Measurements from ENCODE around the gene EML1. TPM values are rescaled to one million over a fixed set of nuclear protein-coding genes. Genes with fewer than 3 reads are reported as not detected.

EML1 gene
- total RNA-seq, 3 donors from 2014 or later = 5.4 to 82.5 (median 8.1) TPM

DNA sequence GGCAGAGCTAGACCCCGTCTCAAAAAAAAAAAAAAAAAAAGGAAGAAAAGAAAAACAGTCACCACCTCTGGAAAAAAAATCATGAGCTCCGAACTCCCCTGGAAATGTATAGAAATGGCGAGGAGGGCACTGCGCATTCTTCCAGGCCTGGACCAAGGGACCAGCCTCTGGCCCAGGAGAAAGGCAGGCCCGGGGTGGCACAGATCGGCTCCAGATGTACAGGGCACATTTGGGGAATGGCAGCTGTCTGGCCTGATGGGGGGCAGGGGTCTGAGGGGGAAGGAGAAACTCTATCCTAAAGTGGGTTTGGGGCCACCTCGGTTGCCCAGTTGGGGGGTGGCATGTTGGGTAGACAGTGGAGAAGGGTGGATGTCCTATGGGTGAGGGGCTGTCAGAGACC, 46.0 kb upstream of the EML1 start:
- no peak for TF ChIP-seq CTCF (IDR thresholded peaks at IDR 0.05)
- H3K9me3 ChIP-seq = no peaks in the 10 kb centered on the region
- no peaks in the 10 kb centered on the region for H3K36me3 ChIP-seq (ENCODE audit: low read depth)
- ATAC-seq = no peak
- intact Hi-C loops (cut with DNase I, micrococcal nuclease) = no loop called here
- no peak for DNase-seq
- H3K4me3 ChIP-seq = no peak overlapping the region
- H3K4me1 ChIP-seq (ENCODE audit: low read depth) = peaks cover 4% of the 10 kb centered on the region

DNA sequence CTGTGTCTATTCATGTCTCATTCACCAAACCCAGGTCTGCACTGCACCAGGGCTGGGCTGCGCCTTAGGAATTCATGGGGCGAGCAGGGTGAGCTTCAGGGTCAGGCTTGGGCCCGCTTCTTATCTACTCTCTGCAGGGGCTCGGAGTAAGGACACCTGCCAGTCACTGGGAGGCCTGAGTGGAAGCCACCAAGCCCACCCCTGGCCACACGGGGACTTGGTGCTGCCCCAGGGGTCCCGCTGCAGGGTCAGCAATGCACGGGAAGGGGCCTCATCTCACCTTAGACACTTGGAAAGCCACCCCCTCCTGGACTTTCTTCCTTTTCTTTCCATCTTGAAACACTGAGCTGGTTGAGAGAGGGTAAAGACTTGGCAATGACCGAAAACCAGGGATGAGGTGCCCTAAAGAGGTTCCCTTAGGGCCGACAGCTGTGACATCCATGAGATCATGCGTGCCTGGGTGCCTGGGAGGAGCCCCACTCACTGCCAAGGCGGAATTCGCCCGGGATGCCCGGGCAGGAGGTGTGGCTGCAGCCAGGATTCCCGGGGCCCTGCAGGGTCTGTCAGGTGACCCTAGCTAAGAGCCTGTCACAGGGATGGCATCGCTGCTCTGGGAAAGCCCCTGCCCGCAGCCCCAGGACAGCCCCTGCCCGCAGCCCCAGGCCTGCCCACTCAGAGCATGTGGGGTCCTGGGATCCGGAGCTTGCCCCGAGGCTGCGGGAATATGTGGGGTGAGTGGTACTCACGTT, 45.5 kb upstream of the EML1 start:
- intact Hi-C loops (cut with DNase I, micrococcal nuclease) = no loop called here
- TF ChIP-seq CTCF (IDR thresholded peaks at IDR 0.05) = no peak
- Histone ChIP-seq H3K4me3 (no peak overlapping the region), H3K9me3 (no peaks in the 10 kb centered on the region), H3K4me1 (ENCODE audit: low read depth) (peaks cover 7% of the 10 kb centered on the region), H3K36me3 (ENCODE audit: low read depth) (no peaks in the 10 kb centered on the region)
- DNase-seq = peak in 1 of 3 donors; percentile 47
- ATAC-seq = no peak

GRCh38 chr14:99748529-99748928, 44.7 kb upstream of the EML1 start:
- Histone ChIP-seq H3K36me3 (ENCODE audit: low read depth) (no peaks in the 10 kb centered on the region), H3K4me1 (ENCODE audit: low read depth) (peaks cover 7% of the 10 kb centered on the region), H3K9me3 (no peaks in the 10 kb centered on the region), H3K4me3 (no peak overlapping the region)
- no peak for TF ChIP-seq CTCF (IDR thresholded peaks at IDR 0.05)
- intact Hi-C loops (cut with DNase I, micrococcal nuclease) = no loop called here
- DNase-seq = no peak
- no peak for ATAC-seq

- intact Hi-C loops (cut with DNase I, micrococcal nuclease) = no loop called here
- peaks cover 7% of the 10 kb centered on the region for H3K4me1 ChIP-seq (ENCODE audit: low read depth)
Measured at GRCh38 chr14:99749142-99749541, 44.1 kb upstream of the EML1 start.

DNA sequence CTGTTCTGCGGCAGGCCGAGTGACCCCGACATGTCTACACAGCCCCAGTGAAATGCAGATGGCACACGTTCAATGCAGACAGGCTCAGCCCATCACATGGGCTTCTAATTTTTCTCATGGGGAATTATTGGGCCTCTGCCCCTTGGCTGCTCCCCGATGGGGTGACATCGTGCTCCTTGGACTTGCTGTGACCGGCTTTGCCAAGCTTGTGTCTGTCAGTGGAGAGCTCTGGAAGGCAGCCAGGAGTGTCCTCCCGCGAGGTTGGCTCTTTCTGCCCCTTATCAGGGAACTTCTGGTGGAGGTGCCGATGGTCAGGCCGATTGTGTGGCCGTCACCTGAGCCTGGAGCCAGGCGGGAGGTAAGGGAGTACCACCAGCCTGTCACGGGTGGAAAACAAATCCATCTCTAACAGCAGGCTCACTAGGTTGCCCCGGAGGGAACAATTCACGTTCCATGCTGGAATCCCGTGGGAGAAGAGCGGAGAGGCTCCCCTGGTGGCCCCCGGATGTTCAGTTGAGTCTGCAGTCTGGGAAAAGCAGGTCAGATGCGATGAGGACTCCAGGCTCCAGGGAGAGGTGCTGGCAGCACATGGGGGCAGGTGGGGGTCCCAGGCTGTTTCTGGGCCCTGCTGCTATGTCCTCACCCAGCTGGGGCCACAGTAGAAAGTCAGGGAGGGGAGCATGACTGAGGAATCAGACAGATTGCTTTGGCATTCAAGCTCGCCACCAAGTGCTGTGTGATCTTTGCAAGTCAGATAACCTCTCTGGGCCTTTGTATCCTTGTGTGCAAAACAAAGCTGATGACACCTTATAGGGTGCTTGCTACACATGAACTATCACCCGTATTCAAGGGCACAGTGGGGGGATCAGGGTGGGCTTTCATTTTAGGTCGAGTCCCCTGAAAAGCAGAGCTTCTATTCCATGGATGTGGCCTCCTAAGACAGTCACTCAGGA, 43.2 kb upstream of the EML1 start:
- no peak for ATAC-seq
- no peak for TF ChIP-seq CTCF (IDR thresholded peaks at IDR 0.05)
- Histone ChIP-seq H3K4me1 (ENCODE audit: low read depth) (peaks cover 7% of the 10 kb centered on the region), H3K9me3 (no peaks in the 10 kb centered on the region), H3K36me3 (ENCODE audit: low read depth) (no peaks in the 10 kb centered on the region), H3K4me3 (no peak overlapping the region)
- intact Hi-C loops (cut with DNase I, micrococcal nuclease) = no loop called here
- DNase-seq = peak in 1 of 3 donors; percentile 49

More at GRCh38 chr14:99749142-99749541, 44.1 kb upstream of the EML1 start:
- no peak for TF ChIP-seq CTCF (IDR thresholded peaks at IDR 0.05)
- DNase-seq = no peak
- H3K9me3 ChIP-seq = no peaks in the 10 kb centered on the region
- no peak for ATAC-seq
- H3K36me3 ChIP-seq (ENCODE audit: low read depth) = no peaks in the 10 kb centered on the region
- no peak overlapping the region for H3K4me3 ChIP-seq
